DND-41 (cell line): Measurements from ENCODE around the gene SIPA1L3.

Experiments
- CTCF ChIP-seq: IDR thresholded peaks from 2 replicates; pipeline ENCODE4 v1.5.1; 2012; ENCODE audit warnings: borderline replicate concordance, low read length, moderate library complexity, mild to moderate bottlenecking; ENCODE audit not compliant: poor library complexity, severe bottlenecking; ENCODE audit errors: extremely low read depth
- EZH2 ChIP-seq: IDR thresholded peaks from 3 replicates; pipeline ENCODE4 v1.6.1; 2012; ENCODE audit warnings: borderline replicate concordance, low read depth, mild to moderate bottlenecking, moderate library complexity, low read length, inconsistent platforms; ENCODE audit not compliant: severe bottlenecking

- TF ChIP-seq CTCF (no peak), EZH2 (no peak)
These were observed 336.3 kb downstream of the SIPA1L3 start for GRCh38 chr19:38243279-38243673.
